GM18520 (cell line): Measurements from ENCODE around the gene DHRS1.

Experiments
- ATAC-seq: cut with Tn5 transposase; IDR thresholded peaks from one replicate; pipeline ENCODE4 v1.9.1; 2021; ENCODE audit not compliant: unreplicated experiment

The DHRS1 gene

GRCh38 chr14:24285351-24285750, 14.2 kb downstream of the DHRS1 start:
- no peak for ATAC-seq

GRCh38 chr14:24284501-24285035, 15.0 kb downstream of the DHRS1 start:
- no peak for ATAC-seq

DNA sequence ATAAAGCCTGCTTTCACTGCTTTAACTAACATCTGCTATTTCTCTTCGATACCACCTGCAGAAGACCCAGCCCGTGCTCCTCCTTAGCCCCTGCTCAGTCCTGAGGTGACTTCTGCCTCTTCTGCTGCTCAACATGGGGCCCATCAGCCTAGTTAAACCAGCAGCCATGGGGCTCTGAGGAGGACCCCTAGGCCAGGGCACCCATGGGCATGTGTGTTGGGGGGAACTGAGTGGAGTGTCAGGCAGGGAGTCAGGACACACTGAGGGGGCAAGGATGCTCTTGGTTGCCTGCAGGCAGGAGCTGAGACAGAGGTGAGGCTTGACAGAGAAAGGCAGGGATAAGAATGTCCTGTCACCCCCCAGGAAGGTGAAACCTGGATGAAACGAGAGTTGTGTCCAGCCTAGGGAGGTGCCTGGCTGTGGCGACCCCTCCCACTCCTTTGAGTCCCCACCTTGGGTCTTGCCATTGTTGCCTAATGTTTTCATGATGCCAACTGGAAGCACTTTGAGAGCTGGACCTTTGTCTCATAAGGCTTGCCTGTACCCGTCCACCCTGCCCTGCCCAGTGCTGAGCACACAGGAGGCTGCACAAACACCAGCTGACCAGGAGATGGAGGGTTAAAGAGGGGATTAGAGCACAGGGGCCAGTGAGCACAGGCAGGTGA, 15.7 kb downstream of the DHRS1 start:
- no peak for ATAC-seq

- ATAC-seq, result no peak
Measured at GRCh38 chr14:24282736-24283135, 16.8 kb downstream of the DHRS1 start.

GRCh38 chr14:24281636-24282035, 17.9 kb downstream of the DHRS1 start:
- no peak for ATAC-seq

DNA sequence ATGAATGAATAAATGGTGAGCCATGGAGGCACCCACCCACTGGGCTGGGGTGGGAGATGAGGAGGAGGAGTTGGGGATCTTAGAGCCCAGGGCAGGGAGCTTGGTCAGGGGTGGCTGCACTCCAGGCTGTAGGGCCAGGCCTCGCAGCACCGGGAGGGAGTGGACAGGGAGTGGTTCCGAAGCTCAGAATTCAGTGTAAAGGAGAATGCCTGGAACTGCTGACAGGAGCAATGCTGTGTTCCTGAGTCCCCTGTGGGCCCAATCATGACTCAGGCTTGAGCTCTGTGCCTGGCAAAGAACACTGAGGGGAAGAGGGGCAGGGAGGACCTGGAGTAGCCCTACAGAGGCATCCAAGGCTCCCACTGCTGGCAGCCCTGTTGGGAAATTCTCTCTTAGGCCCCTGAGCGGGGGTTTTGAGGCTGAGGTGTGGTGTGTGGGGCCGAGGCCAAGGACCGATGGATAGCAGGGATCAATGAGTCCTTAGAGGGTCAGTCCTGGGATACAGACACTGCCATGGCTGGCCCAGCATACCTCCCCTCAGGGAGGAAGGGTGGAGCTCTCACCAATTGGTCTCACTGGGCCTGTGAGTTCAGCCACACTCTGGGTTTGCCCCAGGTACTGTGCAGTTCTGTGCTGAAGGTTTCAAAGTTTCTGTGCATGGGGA, 18.7 kb downstream of the DHRS1 start:
- ATAC-seq, result no peak

GRCh38 chr14:24279301-24280186, 20.0 kb downstream of the DHRS1 start:
- peak; percentile 47 for ATAC-seq

- no peak for ATAC-seq
Measured at GRCh38 chr14:24278424-24278823, 21.2 kb downstream of the DHRS1 start.

DNA sequence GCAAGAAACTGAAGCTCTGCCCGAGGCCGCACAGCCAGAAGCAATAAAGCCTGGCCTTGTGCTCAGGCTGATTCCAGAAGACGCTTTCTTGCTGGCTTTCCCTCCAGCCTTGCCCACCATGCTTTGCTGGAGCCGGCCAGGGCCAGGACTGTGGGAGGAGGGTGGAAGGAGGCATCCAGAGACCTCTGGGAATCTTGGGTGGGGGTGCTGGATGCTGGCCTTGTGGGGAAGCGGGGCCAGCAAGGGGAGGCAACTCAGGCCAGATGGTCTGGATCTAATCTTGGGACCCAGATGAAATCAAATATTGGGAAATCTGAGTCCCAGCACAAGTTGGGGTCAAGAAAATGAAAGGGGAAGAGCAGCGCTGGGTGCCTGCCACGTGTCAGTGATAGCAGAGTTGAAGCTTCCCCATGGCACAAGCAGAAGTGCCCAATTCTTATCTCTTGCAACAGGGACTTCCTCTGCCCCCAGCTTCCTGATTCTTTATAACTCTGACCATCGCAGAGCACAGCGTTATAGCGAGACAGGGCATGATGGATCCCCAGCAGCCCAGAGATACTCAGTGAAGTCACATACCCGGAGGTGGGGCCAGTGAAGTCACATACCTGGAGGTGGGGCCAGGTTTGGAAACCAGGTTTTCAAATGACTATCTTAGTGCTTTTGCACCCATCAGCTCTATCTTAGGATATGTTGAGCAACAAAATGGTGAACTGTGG, 21.8 kb downstream of the DHRS1 start:
- ATAC-seq, result no peak

DNA sequence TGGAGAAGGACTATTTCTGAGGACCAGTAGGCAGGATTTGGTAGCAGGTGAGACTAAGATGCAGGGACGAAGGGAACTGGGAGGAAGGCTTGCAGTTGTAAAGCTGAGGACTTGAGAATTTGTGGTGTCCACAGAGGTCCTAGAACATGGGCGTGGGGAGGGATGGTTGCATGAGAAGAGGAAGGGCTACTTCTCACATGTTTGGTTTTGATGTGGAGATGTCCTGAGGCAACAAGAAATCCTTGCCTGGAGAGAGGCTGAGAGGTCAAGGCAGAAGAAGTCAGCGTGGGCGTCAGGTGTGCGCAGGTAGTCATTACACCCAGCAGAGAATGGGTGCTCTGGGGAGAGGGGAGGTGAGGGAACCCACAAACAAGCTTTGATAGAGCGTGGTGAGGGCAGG, 22.5 kb downstream of the DHRS1 start:
- no peak for ATAC-seq

DNA sequence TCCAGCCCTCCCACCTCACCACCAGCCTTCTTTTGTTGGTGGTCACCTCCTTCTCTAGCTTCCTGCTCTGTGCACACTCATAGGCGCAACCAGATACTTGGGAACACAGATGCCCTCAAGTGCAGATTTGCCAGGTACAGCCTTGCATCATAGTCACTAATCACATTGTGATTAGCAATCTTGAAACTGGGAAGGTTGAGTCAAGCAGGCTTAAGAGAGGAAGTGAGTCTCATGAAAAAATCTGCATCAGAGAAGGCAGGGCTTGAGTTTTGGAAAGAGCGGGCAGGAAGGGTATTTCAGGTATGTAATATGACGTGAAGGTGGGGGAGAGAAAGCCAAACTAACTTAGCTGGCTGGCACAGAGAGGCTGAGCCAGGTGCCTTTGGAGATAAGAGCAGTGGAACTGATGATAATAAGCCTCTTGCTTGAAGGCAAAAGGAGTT, 25.5 kb downstream of the DHRS1 start:
- peak; percentile 39 for ATAC-seq

GRCh38 chr14:24273422-24273998, 26.1 kb downstream of the DHRS1 start:
- ATAC-seq, result no peak

- ATAC-seq, result no peak
Measured at GRCh38 chr14:24272467-24272866, 27.1 kb downstream of the DHRS1 start.

DNA sequence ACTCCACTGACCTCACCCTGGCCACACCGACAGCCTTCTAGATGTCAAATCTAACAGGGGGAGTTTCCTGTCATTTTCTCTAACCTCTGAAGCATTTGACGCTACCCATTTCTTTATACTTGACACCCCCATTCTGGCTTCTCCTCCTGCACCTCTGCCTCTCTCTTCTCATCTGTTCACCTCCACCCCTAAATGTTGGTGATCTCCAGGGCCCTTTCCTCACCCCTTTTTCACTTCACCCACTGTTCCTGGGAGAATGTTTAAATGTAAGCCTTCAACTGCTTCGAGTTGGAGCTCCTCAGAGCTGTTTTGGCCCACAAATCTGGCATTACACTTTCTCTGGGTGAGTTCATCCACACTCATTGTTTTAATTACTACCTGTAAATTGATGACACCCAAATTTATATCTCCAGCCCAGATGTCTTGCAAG, 27.7 kb downstream of the DHRS1 start:
- ATAC-seq, result no peak

DNA sequence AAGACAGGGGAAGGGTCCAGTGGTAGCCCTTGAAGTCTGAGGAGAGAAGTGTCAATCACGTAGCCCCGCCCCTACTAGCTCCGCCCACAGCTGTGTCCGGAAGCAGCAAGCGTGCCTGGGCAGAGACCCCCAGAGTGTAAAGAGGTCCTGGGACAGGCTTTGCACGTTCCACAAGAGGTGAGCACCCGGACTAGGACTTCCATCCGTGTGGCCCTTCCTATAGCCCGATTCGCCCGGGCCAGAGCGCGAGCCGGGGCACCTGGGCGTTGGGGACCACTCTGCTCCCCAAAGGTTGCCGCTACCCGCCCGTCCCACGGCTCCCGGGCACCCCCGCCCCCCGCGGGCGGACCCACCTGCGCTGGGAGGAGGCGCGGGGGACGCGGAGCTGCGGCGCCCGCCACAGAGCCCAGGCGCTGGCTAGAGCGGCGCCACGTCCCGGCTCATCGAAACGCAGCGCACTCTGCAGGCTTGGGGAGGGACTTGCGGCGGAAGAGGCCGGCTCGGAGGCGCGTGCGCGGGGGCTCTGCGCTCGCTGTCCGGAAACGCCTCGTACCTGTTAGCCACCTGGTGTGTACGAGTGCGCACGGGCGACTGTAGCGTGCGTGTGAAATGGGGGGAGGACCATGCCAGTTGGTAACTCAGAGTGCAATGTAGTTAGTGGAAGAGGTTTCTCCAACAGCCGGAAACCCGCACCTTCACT, 28.3 kb downstream of the DHRS1 start, which contains the start of gene RABGGTA:
TSS of gene RABGGTA (minus strand) at position 464 of the 700 bp plus-strand sequence. CDS start 482 bp downstream, outside the sequence.
- peak; percentile 78 for ATAC-seq

DNA sequence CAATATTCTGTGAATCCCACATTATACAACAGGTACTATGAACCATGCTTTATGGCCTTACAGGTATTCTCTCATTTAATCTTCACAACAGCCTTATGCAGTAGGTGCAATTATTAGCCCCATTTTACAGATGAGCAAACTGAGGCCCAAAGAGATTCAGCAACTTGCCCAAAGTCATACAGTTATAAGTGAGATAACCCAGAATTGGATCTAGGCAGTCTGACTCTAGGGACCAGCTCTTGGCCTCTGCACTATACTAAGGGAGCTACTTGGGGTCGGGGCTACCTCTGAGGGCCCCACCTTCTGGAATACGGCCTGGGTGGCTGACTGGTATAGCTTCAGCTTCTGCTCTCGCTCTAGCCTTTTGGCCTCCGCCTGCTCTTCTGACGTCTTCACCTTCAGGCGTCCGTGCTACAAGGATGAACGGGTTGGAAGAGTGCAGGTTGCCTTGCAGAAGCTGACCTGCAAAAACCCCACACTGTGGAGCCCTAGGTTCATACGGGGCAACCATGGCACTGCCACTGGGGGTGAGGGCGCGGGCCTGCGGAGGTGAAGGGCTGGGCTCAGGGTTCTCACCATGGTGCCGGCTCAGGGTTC, 28.9 kb downstream of the DHRS1 start:
- ATAC-seq, result no peak

GRCh38 chr14:24269910-24270536, 29.6 kb downstream of the DHRS1 start:
- ATAC-seq, result no peak

GRCh38 chr14:24269368-24269767, 30.2 kb downstream of the DHRS1 start:
- no peak for ATAC-seq

DNA sequence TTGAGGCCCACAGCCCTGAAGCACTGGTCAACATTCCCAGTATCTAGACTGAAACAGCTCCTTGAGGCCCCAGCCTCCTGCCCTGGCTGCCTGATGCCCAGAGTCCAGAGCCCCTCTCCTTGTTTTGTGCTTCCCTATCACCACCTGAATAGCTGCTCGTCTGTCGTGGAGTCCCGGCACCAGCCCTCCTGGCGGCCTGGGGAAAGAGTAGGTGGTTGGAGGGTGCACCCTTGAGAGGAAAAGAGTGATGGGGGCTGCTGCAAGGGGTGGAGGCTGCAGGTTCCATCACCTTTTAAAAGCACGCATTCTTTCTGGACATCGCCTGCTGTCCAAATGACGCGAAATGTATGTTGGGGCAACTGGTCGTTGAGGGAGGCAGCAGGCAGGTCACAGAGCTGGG, 31.4 kb downstream of the DHRS1 start:
- ATAC-seq, result no peak
